ENCODE measurements around the gene PSMA6. TPM values are rescaled to one million over a fixed set of nuclear protein-coding genes. Genes with fewer than 3 reads are reported as not detected.

PSMA6 gene
- total RNA-seq, 1 experiment from 2014 or later = 325 TPM

DNA sequence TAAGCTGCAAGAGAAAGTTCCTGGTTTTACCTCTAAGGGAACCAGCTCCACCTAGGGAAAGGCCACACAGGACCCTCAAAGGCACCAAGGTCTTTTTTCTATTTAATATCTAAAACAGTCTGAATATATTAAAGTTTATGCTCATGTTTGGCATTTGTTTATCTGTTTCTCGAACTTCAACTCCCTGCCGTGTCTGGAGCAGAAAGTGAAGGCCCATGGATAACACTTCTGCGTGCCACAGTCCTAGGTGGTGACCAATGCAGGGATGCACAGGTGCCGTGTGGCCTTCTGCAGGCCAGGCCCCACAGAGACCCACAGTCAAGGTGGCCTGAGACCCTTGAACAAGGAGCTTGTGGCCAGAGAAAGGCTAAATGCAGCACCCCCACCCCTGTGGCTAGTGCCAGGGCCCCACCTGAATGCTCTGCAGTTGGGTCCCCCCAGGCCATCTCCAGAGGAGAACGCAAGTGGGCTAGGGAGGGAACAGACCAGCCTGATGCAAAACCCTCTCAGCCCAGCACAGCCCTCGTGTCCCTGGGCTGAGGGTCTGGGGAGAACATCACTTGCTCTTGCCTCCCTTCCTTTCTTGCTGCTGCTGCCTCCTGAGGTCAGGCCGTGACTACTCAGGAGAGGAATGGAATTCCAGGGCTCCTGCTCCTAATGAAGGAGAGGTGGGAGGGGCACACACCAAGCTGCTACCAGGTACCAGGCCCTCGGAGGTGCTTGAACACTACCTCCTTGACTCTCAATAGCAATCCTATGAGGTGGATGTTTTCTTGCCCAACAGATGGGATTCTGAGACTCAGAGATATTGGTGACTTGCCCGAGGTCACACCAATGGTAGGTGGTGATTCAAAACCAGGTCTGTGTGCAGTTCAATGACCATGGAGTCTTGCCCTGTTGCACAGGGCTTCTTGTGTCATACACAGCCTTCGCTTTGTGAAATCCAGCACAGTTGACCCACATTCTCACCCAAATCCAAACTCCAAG, 45.4 kb downstream of the PSMA6 start:
- peak in 1 of 2 experiments; percentile 27 for DNase-seq (ENCODE audit: low read depth in 1 of 2, low spot score in 2 of 2)
- H3K27ac ChIP-seq = no peak overlapping the region

DNA sequence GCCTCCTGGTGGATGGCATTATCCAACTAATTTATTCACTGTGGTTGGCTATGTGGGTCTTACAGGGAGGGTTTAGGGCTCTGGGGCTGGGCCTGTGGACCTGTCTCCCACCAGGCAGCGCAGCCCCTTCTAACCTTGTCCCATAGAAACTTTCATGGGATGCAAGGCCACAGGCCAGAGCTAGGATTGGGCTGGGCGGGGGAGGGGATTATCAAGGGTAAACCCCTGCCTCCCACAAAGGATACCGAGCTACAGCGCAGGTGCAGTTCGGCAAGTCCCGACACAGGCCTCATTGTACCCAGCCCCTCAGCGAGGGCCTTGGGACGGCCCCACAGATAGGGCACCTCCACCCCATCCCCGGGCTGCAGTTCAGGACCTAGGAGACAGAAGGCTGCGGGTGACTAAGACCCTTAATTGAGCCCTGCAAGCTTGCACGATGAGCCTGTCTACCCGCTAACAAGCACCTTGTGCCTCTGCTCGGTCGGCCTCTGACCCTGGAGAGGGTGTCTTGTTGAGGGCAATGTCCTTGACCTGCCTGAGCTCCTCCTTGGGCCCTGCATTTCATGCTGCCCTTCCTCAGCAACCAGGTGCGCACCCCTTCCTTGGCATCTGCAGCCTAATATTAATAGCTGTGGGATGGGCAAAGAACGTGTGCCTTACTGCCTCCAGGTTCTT, 46.7 kb downstream of the PSMA6 start:
- H3K27me3 ChIP-seq (replicated peaks) = no peaks in the 10 kb centered on the region
- H3K36me3 ChIP-seq = no peaks in the 10 kb centered on the region
- H3K4me3 ChIP-seq = no peak overlapping the region
- peak in 1 of 2 experiments; percentile 23 for DNase-seq (ENCODE audit: low read depth in 1 of 2, low spot score in 2 of 2)
- no peaks in the 10 kb centered on the region for H3K9me3 ChIP-seq (replicated peaks)
- no peak overlapping the region for H3K27ac ChIP-seq
- H3K4me1 ChIP-seq (replicated peaks) = peaks cover 18% of the 10 kb centered on the region

More for the DNA sequence above, 45.4 kb downstream of the PSMA6 start:
- H3K4me3 ChIP-seq = no peak overlapping the region
- H3K9me3 ChIP-seq (replicated peaks) = no peaks in the 10 kb centered on the region
- peaks cover 17% of the 10 kb centered on the region for H3K4me1 ChIP-seq (replicated peaks)
- no peaks in the 10 kb centered on the region for H3K36me3 ChIP-seq
- H3K27me3 ChIP-seq (replicated peaks) = no peaks in the 10 kb centered on the region

GRCh38 chr14:35339761-35340406, 47.7 kb downstream of the PSMA6 start:
- DNase-seq (ENCODE audit: low read depth in 1 of 2, low spot score in 2 of 2) = no peak
- Histone ChIP-seq H3K9me3 (replicated peaks) (no peaks in the 10 kb centered on the region), H3K4me1 (replicated peaks) (peaks cover 18% of the 10 kb centered on the region), H3K36me3 (no peaks in the 10 kb centered on the region), H3K4me3 (no peak overlapping the region), H3K27me3 (replicated peaks) (no peaks in the 10 kb centered on the region), H3K27ac (no peak overlapping the region)

- Histone ChIP-seq H3K4me1 (replicated peaks) (peaks cover 18% of the 10 kb centered on the region), H3K4me3 (no peak overlapping the region), H3K9me3 (replicated peaks) (no peaks in the 10 kb centered on the region), H3K36me3 (no peaks in the 10 kb centered on the region), H3K27me3 (replicated peaks) (no peaks in the 10 kb centered on the region), H3K27ac (no peak overlapping the region)
- DNase-seq (ENCODE audit: low read depth in 1 of 2, low spot score in 2 of 2) = no peak
Observed at GRCh38 chr14:35340616-35341453, 48.7 kb downstream of the PSMA6 start.

GRCh38 chr14:35341454-35341750, 49.2 kb downstream of the PSMA6 start:
- H3K9me3 ChIP-seq (replicated peaks) = no peaks in the 10 kb centered on the region
- H3K4me1 ChIP-seq (replicated peaks) = peaks cover 18% of the 10 kb centered on the region
- no peak overlapping the region for H3K27ac ChIP-seq
- no peaks in the 10 kb centered on the region for H3K36me3 ChIP-seq
- DNase-seq (ENCODE audit: low read depth in 1 of 2, low spot score in 2 of 2) = no peak
- no peaks in the 10 kb centered on the region for H3K27me3 ChIP-seq (replicated peaks)
- no peak overlapping the region for H3K4me3 ChIP-seq

DNA sequence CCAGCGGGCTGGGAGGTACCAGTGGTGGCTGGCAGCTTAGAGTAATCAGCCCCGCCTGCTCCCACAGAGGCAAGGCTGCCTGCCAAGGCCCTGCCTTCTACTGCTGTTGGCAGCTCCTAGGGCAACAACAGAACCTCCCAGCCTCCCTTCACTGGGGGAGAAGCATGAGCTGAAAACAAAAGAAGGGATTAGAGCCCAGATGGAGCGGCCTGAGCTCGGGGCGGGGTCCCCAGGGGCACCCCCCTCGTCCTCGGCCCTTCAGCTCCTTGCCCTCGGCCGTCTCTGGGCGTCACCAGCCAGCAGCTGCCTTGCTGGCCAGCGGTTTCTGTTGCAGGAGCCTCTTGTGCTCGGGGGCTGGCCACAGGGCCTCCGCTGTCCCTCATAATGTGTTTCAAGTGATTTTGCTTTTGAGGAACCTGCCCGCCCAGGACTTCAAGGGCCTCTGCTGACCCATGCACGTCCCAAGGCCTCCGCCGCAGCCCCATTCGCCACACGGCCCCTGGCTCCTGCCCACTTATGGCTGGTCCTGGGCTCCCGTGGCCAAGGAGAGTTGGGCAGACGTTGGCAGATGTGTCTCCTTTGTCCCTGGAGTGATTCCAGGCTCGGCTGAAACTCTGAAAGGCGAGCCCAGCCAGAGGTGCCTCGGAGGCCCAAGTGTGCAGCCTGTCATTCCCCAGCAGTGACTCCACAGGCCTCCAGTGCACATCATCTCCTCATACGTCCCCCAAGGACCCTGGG, 49.7 kb downstream of the PSMA6 start:
- H3K4me3 ChIP-seq = no peak overlapping the region
- H3K9me3 ChIP-seq (replicated peaks) = no peaks in the 10 kb centered on the region
- peak; percentile 81 to 90 for DNase-seq (ENCODE audit: low read depth in 1 of 2, low spot score in 2 of 2)
- peaks cover 18% of the 10 kb centered on the region for H3K4me1 ChIP-seq (replicated peaks)
- H3K27ac ChIP-seq = peak overlapping the region; percentile 13; the same call in 1 of the 2 replicates
- H3K27me3 ChIP-seq (replicated peaks) = no peaks in the 10 kb centered on the region
- no peaks in the 10 kb centered on the region for H3K36me3 ChIP-seq

DNA sequence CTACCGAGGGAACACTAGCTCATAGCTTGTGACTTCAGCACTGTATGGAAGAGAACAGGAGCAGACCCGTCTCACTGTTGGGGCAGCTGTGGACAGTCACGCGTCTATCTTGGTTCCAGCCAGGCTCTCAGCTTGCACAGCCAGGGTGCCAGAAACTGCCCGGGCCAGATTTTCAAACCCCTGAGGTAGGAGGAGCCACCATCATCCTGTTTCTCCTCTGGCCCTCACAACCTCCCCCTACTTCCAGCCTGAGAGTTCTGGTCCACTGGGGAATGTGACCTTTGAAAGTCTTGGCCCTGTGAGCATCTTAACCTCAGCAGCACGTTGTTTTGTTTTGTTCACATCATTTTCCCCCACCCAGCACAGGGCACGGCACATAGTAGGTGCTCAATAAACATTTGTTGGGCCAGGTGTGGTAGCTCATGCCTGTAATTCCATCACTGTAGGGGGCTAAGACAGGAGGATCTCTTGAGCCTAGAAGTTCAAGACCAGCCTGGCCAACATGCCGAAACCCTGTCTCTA, 50.4 kb downstream of the PSMA6 start:
- no peaks in the 10 kb centered on the region for H3K9me3 ChIP-seq (replicated peaks)
- H3K36me3 ChIP-seq = no peaks in the 10 kb centered on the region
- H3K27ac ChIP-seq = no peak overlapping the region
- no peak for DNase-seq (ENCODE audit: low read depth in 1 of 2, low spot score in 2 of 2)
- H3K4me1 ChIP-seq (replicated peaks) = peaks cover 18% of the 10 kb centered on the region
- no peaks in the 10 kb centered on the region for H3K27me3 ChIP-seq (replicated peaks)
- H3K4me3 ChIP-seq = no peak overlapping the region

DNA sequence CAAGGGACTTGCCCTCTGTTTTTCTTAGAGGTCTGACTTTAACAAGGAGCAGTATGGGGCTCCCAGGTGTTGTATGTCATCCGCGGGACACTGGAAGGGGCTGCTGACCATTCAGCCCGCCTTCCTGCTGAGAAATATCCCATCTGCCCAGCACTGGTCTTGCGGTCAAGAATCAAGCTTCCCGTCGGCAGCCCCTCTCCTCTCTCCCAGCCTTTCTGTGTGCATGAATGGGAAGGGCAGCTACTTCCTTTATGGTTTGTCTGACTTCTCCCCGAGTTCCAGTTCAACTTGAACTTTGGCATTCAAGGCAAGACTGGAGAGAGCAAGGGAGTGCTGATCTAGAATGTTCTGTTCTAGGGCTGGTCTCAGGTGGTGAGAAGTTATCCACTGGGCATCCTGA, 51.5 kb downstream of the PSMA6 start:
- Histone ChIP-seq H3K36me3 (no peaks in the 10 kb centered on the region), H3K27me3 (replicated peaks) (no peaks in the 10 kb centered on the region), H3K4me3 (no peak overlapping the region), H3K9me3 (replicated peaks) (no peaks in the 10 kb centered on the region), H3K27ac (no peak overlapping the region), H3K4me1 (replicated peaks) (peaks cover 18% of the 10 kb centered on the region)
- no peak for DNase-seq (ENCODE audit: low read depth in 1 of 2, low spot score in 2 of 2)

GRCh38 chr14:35344107-35344807, 52.1 kb downstream of the PSMA6 start:
- H3K9me3 ChIP-seq (replicated peaks) = no peaks in the 10 kb centered on the region
- no peaks in the 10 kb centered on the region for H3K27me3 ChIP-seq (replicated peaks)
- H3K4me3 ChIP-seq = no peak overlapping the region
- peaks cover 18% of the 10 kb centered on the region for H3K4me1 ChIP-seq (replicated peaks)
- no peaks in the 10 kb centered on the region for H3K36me3 ChIP-seq
- H3K27ac ChIP-seq = no peak overlapping the region
- no peak for DNase-seq (ENCODE audit: low read depth in 1 of 2, low spot score in 2 of 2)

GRCh38 chr14:35346738-35347322, 54.6 kb downstream of the PSMA6 start:
- no peak overlapping the region for H3K4me3 ChIP-seq
- H3K4me1 ChIP-seq (replicated peaks) = peaks cover 8% of the 10 kb centered on the region
- no peaks in the 10 kb centered on the region for H3K36me3 ChIP-seq
- no peak overlapping the region for H3K27ac ChIP-seq
- no peaks in the 10 kb centered on the region for H3K27me3 ChIP-seq (replicated peaks)
- DNase-seq (ENCODE audit: low read depth in 1 of 2, low spot score in 2 of 2) = no peak
- H3K9me3 ChIP-seq (replicated peaks) = no peaks in the 10 kb centered on the region

GRCh38 chr14:35347323-35348043, 55.3 kb downstream of the PSMA6 start:
- Histone ChIP-seq H3K4me1 (replicated peaks) (peaks cover 1% of the 10 kb centered on the region), H3K27me3 (replicated peaks) (no peaks in the 10 kb centered on the region), H3K9me3 (replicated peaks) (no peaks in the 10 kb centered on the region), H3K27ac (no peak overlapping the region), H3K4me3 (no peak overlapping the region), H3K36me3 (no peaks in the 10 kb centered on the region)
- no peak for DNase-seq (ENCODE audit: low read depth in 1 of 2, low spot score in 2 of 2)
